ENCODE results near the gene PPARG. TPM values are rescaled to one million over a fixed set of nuclear protein-coding genes. Genes with fewer than 3 reads are reported as not detected.
A peak's percentile ranks its signal among the peaks of the same experiment; 100 is the strongest.

Gene PPARG
- total RNA-seq, 1 donor from 2014 or later, result 2.5 TPM

DNA sequence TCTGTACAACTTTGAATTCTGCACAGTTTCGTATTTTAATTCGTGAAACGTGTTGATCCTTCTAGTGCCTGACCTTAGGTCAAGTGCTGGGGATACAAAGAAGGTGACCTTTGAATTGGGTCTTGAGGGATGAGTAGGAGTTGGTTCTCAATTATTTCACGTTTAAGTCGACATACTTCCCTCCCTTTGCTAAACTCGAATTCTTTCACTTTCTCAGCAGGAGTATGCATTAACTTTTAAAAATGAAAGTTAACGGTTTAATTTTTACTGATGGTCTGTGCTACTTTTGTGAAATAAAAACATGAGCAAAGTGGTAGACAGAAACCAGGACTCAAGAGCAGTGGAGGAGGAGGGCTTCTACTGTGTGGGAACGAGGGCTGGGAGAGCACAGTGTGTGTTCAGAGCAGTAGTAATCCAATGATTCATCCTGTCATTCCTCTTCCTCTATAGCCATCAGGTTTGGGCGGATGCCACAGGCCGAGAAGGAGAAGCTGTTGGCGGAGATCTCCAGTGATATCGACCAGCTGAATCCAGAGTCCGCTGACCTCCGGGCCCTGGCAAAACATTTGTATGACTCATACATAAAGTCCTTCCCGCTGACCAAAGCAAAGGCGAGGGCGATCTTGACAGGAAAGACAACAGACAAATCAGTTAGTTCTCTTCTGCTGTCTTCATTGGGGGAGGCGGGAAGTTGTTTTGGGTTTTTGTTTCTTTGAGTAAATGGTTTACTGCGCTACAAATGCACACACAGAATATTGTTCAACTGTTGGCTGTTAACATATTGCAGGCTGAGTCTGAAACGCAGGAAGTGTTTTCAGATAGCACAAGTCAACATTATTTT, 116.8 kb downstream of the PPARG start:
- DNase-seq (ENCODE audit: low spot score), result no peak
- no peak overlapping the region for H3K27ac Mint-ChIP-seq

DNA sequence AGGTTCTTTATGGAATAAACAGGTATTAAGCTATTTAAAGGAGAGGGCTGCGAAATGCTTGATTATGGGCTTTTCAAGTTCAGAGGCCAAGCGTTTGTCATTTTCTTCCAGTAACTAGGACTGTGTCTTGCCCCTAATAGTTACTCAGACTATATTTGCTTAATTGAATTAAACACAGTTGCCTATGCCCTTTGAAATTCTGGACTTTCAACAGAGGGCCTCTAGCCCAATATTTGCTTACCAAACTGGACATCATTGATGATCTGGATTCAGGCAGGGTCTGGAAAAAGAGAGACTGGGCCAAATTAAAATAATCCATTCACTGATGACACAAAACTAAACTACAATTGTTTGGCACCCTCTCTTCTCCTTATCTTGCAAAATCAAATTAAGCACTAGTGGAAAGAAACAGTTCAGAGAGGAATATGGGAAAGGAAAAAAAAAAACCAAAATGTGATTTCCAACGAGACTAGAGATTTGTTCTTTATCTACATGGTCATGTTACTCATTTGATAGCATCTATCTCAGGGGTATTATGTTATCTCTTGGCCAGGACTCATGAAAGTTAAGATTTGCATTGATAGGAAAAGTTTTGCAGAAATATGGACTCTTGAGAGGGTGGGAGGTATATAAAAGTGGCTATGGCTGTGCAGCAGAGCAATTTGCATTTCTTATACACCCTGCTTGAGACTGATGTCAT, 120.3 kb downstream of the PPARG start:
- H3K36me3 Mint-ChIP-seq (ENCODE audit: low read depth), result no peaks in the 10 kb centered on the region
- no peak overlapping the region for H3K4me3 Mint-ChIP-seq
- H3K4me1 Mint-ChIP-seq (ENCODE audit: low read depth), result no peaks in the 10 kb centered on the region
- intact Hi-C loops (cut with micrococcal nuclease), result no loop called here
- no peak overlapping the region for H3K27ac Mint-ChIP-seq
- H3K27me3 Mint-ChIP-seq (ENCODE audit: insufficient read depth), result peaks cover 8% of the 10 kb centered on the region
- DNase-seq (ENCODE audit: low spot score), result no peak
- no peaks in the 10 kb centered on the region for H3K9me3 Mint-ChIP-seq

More for the DNA sequence above, 116.8 kb downstream of the PPARG start:
- H3K36me3 Mint-ChIP-seq (ENCODE audit: low read depth), result no peaks in the 10 kb centered on the region
- intact Hi-C loops (cut with micrococcal nuclease), result no loop called here
- peaks cover 16% of the 10 kb centered on the region for H3K27me3 Mint-ChIP-seq (ENCODE audit: insufficient read depth)
- no peaks in the 10 kb centered on the region for H3K4me1 Mint-ChIP-seq (ENCODE audit: low read depth)
- H3K9me3 Mint-ChIP-seq, result no peaks in the 10 kb centered on the region
- H3K4me3 Mint-ChIP-seq, result no peak overlapping the region

DNA sequence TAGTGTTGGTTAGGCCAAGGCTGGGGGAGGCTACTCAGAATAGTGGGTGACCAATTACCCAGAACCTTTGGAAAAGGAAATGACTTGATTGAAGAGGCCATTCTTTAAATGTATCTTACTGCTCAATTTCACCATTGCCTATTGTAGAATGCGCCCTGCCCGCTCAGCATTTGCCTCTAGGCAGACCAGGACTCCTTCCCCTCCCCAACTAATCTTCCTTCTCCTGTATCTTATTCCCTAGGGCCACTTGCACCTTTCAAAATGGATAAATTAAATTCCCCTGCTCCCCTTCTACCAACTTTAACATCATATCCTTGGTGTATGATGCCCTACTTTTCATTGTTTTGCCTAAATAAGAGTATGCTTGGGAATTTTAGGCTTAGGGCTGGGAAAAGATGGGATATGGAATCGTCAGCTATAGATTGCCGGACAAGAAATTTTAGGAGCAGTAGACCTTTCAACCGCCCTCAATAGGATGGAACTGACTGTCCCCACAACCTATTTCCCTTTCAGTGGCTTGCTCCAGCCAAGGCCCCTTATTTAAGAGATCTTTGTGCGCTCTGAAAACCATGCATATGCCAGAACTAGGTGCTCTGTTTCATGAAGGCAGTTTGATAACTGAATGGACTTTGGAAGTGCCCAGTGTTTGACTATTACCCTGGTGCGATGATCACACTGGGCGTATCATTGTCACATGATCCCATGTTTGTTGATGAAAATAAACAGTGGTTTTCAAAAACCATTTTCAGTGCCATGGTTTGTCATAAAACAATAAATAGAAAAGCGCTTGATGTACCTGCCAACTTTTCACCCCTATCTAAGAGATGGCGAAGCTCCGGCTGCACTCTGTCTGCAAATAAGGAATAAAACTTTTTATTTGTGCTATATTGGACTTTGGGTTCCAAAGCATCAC, 121.1 kb downstream of the PPARG start:
- no peak overlapping the region for H3K4me3 Mint-ChIP-seq
- H3K27ac Mint-ChIP-seq, result no peak overlapping the region
- H3K36me3 Mint-ChIP-seq (ENCODE audit: low read depth), result no peaks in the 10 kb centered on the region
- peaks cover 2% of the 10 kb centered on the region for H3K4me1 Mint-ChIP-seq (ENCODE audit: low read depth)
- no peak for DNase-seq (ENCODE audit: low spot score)
- peaks cover 8% of the 10 kb centered on the region for H3K27me3 Mint-ChIP-seq (ENCODE audit: insufficient read depth)
- H3K9me3 Mint-ChIP-seq, result no peaks in the 10 kb centered on the region
- intact Hi-C loops (cut with micrococcal nuclease), result no loop called here

DNA sequence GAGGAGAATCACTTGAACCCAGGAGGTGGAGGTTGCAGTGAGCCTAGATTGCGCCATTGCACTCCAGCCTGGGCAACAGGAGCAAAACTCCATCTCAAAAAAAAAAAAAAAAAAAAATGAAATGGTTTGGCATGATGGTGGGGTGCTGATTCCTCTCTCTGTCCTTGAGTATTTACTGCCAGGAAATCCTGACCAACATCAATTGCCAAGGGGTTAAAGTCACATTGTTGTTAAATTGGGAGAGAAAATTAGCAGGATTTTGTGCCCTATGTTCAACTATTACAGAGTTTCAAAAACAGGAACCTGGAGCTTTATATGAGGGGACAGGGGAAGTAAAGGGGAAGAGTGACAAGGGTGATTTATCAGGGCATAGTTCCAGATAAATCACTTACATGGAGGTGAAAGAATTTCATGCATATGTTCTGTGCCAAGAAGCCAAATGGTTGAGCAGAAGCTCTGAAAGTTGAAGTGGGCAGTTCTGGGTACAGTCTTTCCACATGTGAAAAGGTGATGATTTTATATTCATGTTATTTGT, 124.9 kb downstream of the PPARG start:
- Mint-ChIP-seq H3K4me1 (ENCODE audit: low read depth) (peaks cover 7% of the 10 kb centered on the region), H3K27ac (no peak overlapping the region), H3K9me3 (no peaks in the 10 kb centered on the region), H3K27me3 (ENCODE audit: insufficient read depth) (peaks cover 5% of the 10 kb centered on the region), H3K36me3 (ENCODE audit: low read depth) (no peaks in the 10 kb centered on the region), H3K4me3 (no peak overlapping the region)
- DNase-seq (ENCODE audit: low spot score), result no peak
- intact Hi-C loops (cut with micrococcal nuclease), result no loop called here

DNA sequence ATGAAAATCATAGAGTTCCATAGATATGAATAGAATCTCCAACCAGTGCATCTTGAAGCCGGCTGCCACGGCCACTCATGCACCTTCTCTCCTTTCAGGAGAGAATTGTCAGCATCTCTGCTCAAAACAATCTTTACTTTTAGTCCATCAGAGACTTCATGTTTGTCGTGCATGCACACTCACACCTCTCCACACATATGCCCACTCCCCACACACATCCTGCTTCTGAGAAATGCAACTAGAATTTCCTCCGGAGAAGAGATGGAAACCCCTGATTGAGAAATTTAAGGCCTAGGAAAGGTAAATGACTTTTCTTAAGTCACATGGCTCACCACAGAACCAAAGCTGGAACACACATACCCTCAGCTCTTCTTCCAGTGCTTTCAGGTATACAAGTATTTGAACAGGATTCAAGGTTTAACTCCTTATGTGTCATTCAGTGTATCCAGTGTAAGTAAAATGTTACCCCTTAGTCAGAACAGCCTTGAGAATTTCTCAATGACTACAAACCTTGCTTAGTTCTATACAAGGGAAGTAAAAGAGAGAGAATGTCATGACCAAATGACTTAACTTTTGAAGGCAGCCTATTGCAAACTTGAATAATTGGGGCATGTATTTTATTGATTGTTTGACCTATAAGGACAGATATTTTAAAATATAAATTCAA, 126.3 kb downstream of the PPARG start:
- H3K4me1 Mint-ChIP-seq (ENCODE audit: low read depth), result peaks cover 7% of the 10 kb centered on the region
- H3K4me3 Mint-ChIP-seq, result no peak overlapping the region
- H3K27ac Mint-ChIP-seq, result peak overlapping the region; percentile 13
- no peaks in the 10 kb centered on the region for H3K36me3 Mint-ChIP-seq (ENCODE audit: low read depth)
- H3K27me3 Mint-ChIP-seq (ENCODE audit: insufficient read depth), result peaks cover 2% of the 10 kb centered on the region
- DNase-seq (ENCODE audit: low spot score), result no peak
- intact Hi-C loops (cut with micrococcal nuclease), result loop anchor here (5.0 kb wide), 1 partner anchor 68 kb away; no protein-coding TSS in a partner anchor
- H3K9me3 Mint-ChIP-seq, result no peaks in the 10 kb centered on the region

DNA sequence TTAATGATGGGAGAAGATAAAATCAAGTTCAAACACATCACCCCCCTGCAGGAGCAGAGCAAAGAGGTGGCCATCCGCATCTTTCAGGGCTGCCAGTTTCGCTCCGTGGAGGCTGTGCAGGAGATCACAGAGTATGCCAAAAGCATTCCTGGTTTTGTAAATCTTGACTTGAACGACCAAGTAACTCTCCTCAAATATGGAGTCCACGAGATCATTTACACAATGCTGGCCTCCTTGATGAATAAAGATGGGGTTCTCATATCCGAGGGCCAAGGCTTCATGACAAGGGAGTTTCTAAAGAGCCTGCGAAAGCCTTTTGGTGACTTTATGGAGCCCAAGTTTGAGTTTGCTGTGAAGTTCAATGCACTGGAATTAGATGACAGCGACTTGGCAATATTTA, 127.9 kb downstream of the PPARG start:
- H3K27ac Mint-ChIP-seq, result no peak overlapping the region
- H3K36me3 Mint-ChIP-seq (ENCODE audit: low read depth), result no peaks in the 10 kb centered on the region
- H3K4me3 Mint-ChIP-seq, result no peak overlapping the region
- H3K4me1 Mint-ChIP-seq (ENCODE audit: low read depth), result peaks cover 7% of the 10 kb centered on the region
- no peaks in the 10 kb centered on the region for H3K9me3 Mint-ChIP-seq
- DNase-seq (ENCODE audit: low spot score), result no peak
- peaks cover 2% of the 10 kb centered on the region for H3K27me3 Mint-ChIP-seq (ENCODE audit: insufficient read depth)
- intact Hi-C loops (cut with micrococcal nuclease), result loop anchor here (5.0 kb wide), 1 partner anchor 69 kb away; no protein-coding TSS in a partner anchor

DNA sequence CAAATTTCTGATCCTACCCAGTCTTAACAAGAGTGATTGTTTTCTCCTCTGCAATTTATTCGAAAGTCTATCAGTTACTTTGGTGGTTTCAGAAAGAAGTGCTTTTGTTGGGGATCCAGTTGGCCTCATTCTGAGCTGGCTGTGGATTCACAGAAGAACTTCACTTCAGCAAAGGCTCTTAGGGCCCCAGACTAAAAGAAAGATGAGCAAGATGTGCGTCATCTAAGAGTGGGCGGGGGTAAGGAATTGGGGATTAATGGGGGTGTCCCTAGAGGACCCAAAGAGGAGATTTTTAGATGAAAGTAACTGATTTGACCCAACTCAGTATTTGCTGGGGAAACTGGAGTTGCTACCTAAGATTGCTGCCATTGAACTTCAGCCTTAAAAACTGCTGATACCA, 131.5 kb downstream of the PPARG start:
- DNase-seq (ENCODE audit: low spot score), result no peak
- H3K36me3 Mint-ChIP-seq (ENCODE audit: low read depth), result no peaks in the 10 kb centered on the region
- no peak overlapping the region for H3K4me3 Mint-ChIP-seq
- no peak overlapping the region for H3K27ac Mint-ChIP-seq
- intact Hi-C loops (cut with micrococcal nuclease), result no loop called here
- no peaks in the 10 kb centered on the region for H3K9me3 Mint-ChIP-seq
- peaks cover 2% of the 10 kb centered on the region for H3K27me3 Mint-ChIP-seq (ENCODE audit: insufficient read depth)
- H3K4me1 Mint-ChIP-seq (ENCODE audit: low read depth), result peaks cover under 1% of the 10 kb centered on the region

DNA sequence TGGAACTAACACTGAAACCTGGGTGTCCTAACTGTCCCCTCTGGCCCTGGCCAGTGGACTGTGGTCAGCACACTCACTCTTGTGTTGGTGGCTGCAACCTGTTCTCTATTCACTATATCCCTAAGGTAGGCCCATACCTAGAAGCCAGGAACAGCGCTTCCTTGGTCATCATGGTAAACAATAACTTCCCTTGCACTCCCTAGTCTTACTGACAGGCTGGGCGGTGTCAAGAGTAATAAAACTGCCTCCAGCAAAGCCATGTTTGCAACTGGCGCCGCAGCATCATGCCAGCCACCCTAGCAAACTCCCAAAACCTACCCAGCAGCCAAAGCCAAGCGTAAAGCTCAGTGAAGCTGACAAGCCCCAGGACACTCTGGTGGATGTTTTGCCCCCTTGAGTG, 132.3 kb downstream of the PPARG start:
- DNase-seq (ENCODE audit: low spot score), result no peak
- H3K36me3 Mint-ChIP-seq (ENCODE audit: low read depth), result no peaks in the 10 kb centered on the region
- H3K4me1 Mint-ChIP-seq (ENCODE audit: low read depth), result no peaks in the 10 kb centered on the region
- intact Hi-C loops (cut with micrococcal nuclease), result no loop called here
- no peak overlapping the region for H3K4me3 Mint-ChIP-seq
- no peak overlapping the region for H3K27ac Mint-ChIP-seq
- H3K9me3 Mint-ChIP-seq, result no peaks in the 10 kb centered on the region
- H3K27me3 Mint-ChIP-seq (ENCODE audit: insufficient read depth), result peaks cover 2% of the 10 kb centered on the region

DNA sequence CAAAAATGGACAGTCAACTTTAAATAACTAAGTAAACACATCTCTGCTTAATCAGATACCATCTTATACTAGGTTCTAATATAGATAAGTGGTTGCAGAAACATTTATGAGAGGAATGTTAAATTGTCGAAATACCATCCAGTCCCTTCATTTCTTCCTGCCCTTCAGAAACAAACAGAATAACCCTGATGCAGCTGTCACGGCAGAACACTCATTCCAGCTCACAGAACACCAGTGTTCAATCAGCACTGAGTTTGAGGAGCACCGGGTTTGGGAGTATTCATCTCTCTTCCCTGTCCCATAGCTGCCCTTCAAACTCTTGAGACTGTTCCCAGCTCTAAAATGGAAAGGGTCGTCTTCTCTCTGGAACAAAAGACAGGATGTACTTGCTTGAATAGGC, 134.3 kb downstream of the PPARG start:
- no peak overlapping the region for H3K4me3 Mint-ChIP-seq
- no peak for DNase-seq (ENCODE audit: low spot score)
- no peak overlapping the region for H3K27ac Mint-ChIP-seq
- H3K27me3 Mint-ChIP-seq (ENCODE audit: insufficient read depth), result peaks cover 2% of the 10 kb centered on the region
- no peaks in the 10 kb centered on the region for H3K9me3 Mint-ChIP-seq
- no peaks in the 10 kb centered on the region for H3K36me3 Mint-ChIP-seq (ENCODE audit: low read depth)
- intact Hi-C loops (cut with micrococcal nuclease), result no loop called here
- H3K4me1 Mint-ChIP-seq (ENCODE audit: low read depth), result no peaks in the 10 kb centered on the region

DNA sequence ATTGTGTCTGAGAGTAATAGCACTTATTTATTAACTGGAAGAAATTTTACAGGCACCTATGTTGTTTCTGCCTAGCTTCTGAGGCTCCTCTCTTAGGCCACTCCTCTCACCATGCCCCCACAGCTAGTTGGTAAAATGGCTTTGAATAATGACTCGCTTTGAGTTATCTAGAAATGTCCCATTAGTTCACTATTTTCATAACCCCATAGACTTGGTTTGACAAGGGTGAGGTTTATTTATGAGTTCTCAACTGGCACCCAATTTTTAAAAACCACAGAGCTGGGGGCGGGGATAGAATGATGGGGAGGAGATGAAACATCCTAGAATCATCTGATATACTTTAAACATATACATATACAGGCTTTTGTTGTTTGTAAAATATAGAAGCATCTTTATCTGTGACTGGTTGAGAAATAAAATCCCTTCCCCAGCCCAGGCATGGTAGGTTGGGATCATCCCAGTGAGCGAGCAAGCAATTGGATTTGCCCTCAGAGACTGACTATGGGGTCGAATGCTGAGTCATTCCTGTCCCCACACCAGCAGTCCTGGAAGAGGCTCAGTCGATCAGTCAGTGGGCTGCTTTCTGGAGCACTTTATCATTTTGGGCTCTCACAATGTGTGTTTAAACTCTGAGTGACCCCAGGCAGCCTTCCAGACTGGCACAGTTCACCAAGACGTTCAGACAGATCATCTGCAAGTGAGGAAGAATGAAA, 135.2 kb downstream of the PPARG start:
- Mint-ChIP-seq H3K36me3 (ENCODE audit: low read depth) (no peaks in the 10 kb centered on the region), H3K4me1 (ENCODE audit: low read depth) (no peaks in the 10 kb centered on the region), H3K9me3 (no peaks in the 10 kb centered on the region), H3K4me3 (no peak overlapping the region), H3K27me3 (ENCODE audit: insufficient read depth) (peaks cover 5% of the 10 kb centered on the region), H3K27ac (no peak overlapping the region)
- intact Hi-C loops (cut with micrococcal nuclease), result no loop called here
- no peak for DNase-seq (ENCODE audit: low spot score)

DNA sequence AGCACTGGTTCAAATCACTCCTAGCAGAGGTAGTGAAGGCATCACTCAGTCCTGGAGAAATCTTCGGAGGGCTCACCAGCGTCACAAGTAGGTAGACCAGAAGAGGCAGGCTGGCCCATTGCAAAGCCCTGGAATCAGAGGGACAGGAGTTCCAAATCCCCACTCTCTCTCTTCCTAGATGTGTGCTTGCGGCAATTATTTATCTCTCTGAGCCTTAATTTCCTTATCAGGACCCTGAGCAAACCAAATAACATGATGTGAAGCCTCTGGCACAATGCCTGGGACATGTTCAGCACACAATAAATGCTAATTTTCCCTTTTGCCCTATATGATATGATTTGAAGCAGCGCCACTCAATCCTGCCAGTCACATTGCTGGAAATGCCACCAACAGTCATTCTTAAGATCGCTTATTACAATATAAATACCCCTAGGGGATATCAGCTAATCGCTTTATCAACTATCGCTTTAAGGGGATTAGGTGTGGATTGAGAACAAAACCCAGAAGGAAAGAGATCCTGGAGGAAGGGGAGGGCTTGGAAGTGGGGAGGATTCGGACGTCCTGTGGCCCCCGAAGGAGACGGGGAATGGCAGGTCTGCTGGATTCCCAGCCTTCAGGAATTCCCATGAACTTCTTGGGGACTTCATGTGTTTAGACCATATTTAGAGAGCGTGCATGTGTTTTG, 135.9 kb downstream of the PPARG start:
- H3K9me3 Mint-ChIP-seq, result no peaks in the 10 kb centered on the region
- no peaks in the 10 kb centered on the region for H3K36me3 Mint-ChIP-seq (ENCODE audit: low read depth)
- intact Hi-C loops (cut with micrococcal nuclease), result no loop called here
- no peak overlapping the region for H3K4me3 Mint-ChIP-seq
- DNase-seq (ENCODE audit: low spot score), result no peak
- H3K4me1 Mint-ChIP-seq (ENCODE audit: low read depth), result no peaks in the 10 kb centered on the region
- H3K27ac Mint-ChIP-seq, result no peak overlapping the region
- H3K27me3 Mint-ChIP-seq (ENCODE audit: insufficient read depth), result peaks cover 5% of the 10 kb centered on the region

Measured in activated T-helper 1 cell treated with anti-CD3 and anti-CD28 coated beads, Interleukin-12 subunit alpha, Interleukin-12 subunit beta, Interleukin-2, Interleukin-4 antibody, amounts not matched to agents 30 ng/mL and 10 ng/mL and 1 ng/mL, durations not matched to agents 14 hours and 24 hours and 36 hours (primary cell).